ENCODE measurements around the gene CBX6.

Gene CBX6

DNA sequence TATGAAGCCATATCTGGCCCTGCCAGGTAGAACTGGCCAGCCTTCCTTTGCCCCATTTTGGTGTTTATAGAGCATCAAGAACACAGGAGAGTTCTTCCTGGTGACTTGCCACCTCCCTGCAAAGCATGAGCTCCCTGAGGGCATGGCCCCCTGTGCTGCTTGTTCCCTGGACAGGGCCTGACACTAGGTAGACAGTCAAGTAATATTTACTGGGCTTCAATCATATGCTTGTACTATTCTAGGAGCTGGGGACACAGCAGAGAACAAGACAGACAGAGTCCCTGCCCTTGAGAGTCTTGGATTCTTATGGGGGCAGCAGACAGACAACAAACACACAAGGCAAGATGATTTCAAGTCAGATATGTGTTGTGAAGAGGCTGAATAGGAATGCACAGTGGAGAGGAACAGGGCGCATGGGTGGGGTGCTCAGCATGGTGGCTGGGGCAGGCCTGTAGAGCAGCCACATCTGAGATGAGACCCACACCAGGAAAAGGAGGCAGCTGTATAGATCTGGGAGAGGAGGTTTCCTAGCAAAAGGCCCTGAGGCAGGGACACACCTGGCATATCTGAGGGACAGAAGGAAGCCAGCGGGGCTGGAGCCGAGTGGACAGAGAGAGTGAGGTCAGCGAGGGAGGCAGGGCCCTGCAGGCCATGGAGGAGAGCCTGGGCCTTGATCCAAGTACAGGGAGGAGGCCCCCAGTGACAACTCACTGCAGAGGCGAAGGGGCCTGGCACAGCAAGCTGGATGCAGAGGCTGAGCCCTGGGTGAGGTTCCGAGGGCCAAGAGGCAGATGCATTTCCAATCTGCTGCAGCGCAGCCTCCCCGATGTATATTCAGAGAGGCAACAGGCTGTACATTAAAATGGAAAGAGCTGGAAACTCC, 10.2 kb upstream of the CBX6 start:
- peaks cover 0 to 9% (median 7%) of the 10 kb centered on the region in 4 experiments for H3K4me1 ChIP-seq (ENCODE audit: control extremely low read depth in 1 of 4, control insufficient read depth in 4 of 4, insufficient read depth in 4 of 4, low read length in 3 of 4)
- WGBS (ENCODE audit: insufficient coverage), result 100% methylated on average over 6 of the region's 8 CpGs
- POLR2A ChIA-PET, result no interaction called here
- H3K27me3 ChIP-seq (replicated peaks in 2 of 5; ENCODE audit: control insufficient read depth in 4 of 5, insufficient read depth in 5 of 5, low read length in 4 of 5), result peaks cover 0 to 2% (median 0%) of the 10 kb centered on the region in 5 experiments
- CTCF ChIA-PET, result interaction anchor here (0.6 to 3.9 kb wide), 3 partner anchors 12 to 127 kb away, joined by 3 to 16 read pairs (median 3); no protein-coding TSS in a partner anchor
- no peak overlapping the region for H3K4me3 ChIP-seq (ENCODE audit: control insufficient read depth in 1 of 7, extremely low read depth in 1 of 7, insufficient read depth in 4 of 7, low read depth in 2 of 7, low read length in 6 of 7)
- no peak overlapping the region for H3K27ac ChIP-seq (ENCODE audit: insufficient read depth in 1 of 2, low read depth in 1 of 2, low read length in 2 of 2, poor library complexity in 1 of 2, severe bottlenecking in 2 of 2)
- H3K36me3 ChIP-seq (ENCODE audit: control insufficient read depth in 4 of 4, insufficient read depth in 4 of 4, low read length in 3 of 4), result no peaks in the 10 kb centered on the region
- no peak for DNase-seq
- H3K9me3 ChIP-seq (ENCODE audit: control extremely low read depth in 1 of 5, control insufficient read depth in 4 of 5, insufficient read depth in 2 of 5, low read depth in 1 of 5, low read length in 4 of 5), result no peaks in the 10 kb centered on the region

DNA sequence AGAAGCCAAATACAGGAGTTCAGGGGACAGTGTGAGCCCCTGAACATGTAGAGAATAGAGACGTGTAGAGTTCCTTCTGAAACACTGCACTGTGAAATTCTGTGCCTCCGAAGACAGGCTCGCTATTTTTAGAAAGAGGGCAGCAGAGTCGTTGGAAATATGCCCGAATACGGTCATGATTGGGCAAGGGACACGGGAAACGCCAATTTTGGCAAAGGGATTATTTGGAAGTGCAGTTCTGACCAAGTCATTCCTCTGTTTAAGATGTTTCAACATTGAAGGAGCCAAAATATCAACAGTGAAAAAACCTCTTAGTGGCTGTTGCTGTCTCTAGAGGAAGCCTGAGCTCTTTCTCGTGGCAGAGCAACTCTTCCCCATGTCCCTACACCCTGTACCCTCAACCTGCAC, 9.5 kb upstream of the CBX6 start:
- Histone ChIP-seq H3K4me3 (ENCODE audit: control insufficient read depth in 1 of 7, extremely low read depth in 1 of 7, insufficient read depth in 4 of 7, low read depth in 2 of 7, low read length in 6 of 7) (peak overlapping the region in 2 of 7 experiments; percentile 5 to 14), H3K9me3 (ENCODE audit: control extremely low read depth in 1 of 5, control insufficient read depth in 4 of 5, insufficient read depth in 2 of 5, low read depth in 1 of 5, low read length in 4 of 5) (no peaks in the 10 kb centered on the region), H3K36me3 (ENCODE audit: control insufficient read depth in 4 of 4, insufficient read depth in 4 of 4, low read length in 3 of 4) (no peaks in the 10 kb centered on the region), H3K27me3 (replicated peaks in 2 of 5; ENCODE audit: control insufficient read depth in 4 of 5, insufficient read depth in 5 of 5, low read length in 4 of 5) (peaks cover 0 to 2% (median 0%) of the 10 kb centered on the region in 5 experiments), H3K4me1 (ENCODE audit: control extremely low read depth in 1 of 4, control insufficient read depth in 4 of 4, insufficient read depth in 4 of 4, low read length in 3 of 4) (peaks cover 0 to 9% (median 7%) of the 10 kb centered on the region in 4 experiments), H3K27ac (ENCODE audit: insufficient read depth in 1 of 2, low read depth in 1 of 2, low read length in 2 of 2, poor library complexity in 1 of 2, severe bottlenecking in 2 of 2) (no peak overlapping the region)
- ChIA-PET CTCF (interaction anchor here (0.6 to 3.9 kb wide), 4 partner anchors 11 to 401 kb away, joined by 3 to 16 read pairs (median 4); no protein-coding TSS in a partner anchor), POLR2A (interaction anchor here (0.6 kb wide), 1 partner anchor 44 kb away, joined by 4 read pairs; no protein-coding TSS in a partner anchor)
- no peak for DNase-seq
- 3% methylated on average over 8 of the region's 9 CpGs for WGBS (ENCODE audit: insufficient coverage)

DNA sequence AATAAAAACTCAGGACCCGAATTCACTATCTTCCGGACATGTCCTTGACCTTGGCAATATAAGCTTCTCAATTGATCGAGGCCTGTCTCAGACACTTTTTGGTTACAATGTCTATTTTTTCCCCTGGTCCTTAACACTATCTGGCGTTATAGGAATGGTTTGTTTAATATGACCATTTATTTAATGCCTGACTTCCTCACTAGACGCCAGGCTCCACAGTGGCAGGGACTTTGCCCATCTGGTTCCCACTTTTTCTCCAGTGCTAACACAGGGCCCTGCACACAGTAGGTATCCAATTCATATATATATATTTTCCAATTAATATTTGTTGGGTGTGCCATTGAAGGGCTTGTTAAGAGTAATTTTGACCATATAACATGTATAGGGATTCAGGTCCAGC, 7.9 kb upstream of the CBX6 start:
- Histone ChIP-seq H3K9me3 (ENCODE audit: control extremely low read depth in 1 of 5, control insufficient read depth in 4 of 5, insufficient read depth in 2 of 5, low read depth in 1 of 5, low read length in 4 of 5) (no peaks in the 10 kb centered on the region), H3K4me3 (ENCODE audit: control insufficient read depth in 1 of 7, extremely low read depth in 1 of 7, insufficient read depth in 4 of 7, low read depth in 2 of 7, low read length in 6 of 7) (no peak overlapping the region), H3K27me3 (replicated peaks in 2 of 5; ENCODE audit: control insufficient read depth in 4 of 5, insufficient read depth in 5 of 5, low read length in 4 of 5) (peaks cover 0 to 2% (median 0%) of the 10 kb centered on the region in 5 experiments), H3K27ac (ENCODE audit: insufficient read depth in 1 of 2, low read depth in 1 of 2, low read length in 2 of 2, poor library complexity in 1 of 2, severe bottlenecking in 2 of 2) (no peak overlapping the region), H3K4me1 (ENCODE audit: control extremely low read depth in 1 of 4, control insufficient read depth in 4 of 4, insufficient read depth in 4 of 4, low read length in 3 of 4) (peaks cover 0 to 9% (median 7%) of the 10 kb centered on the region in 4 experiments), H3K36me3 (ENCODE audit: control insufficient read depth in 4 of 4, insufficient read depth in 4 of 4, low read length in 3 of 4) (no peaks in the 10 kb centered on the region)
- DNase-seq, result no peak
- 92% methylated on average over 4 of the region's 5 CpGs for WGBS (ENCODE audit: insufficient coverage)
- CTCF ChIA-PET, result interaction anchor here (0.5 to 3.9 kb wide), 2 partner anchors 10 to 127 kb away, joined by 4 to 16 read pairs; no protein-coding TSS in a partner anchor
- POLR2A ChIA-PET, result no interaction called here

DNA sequence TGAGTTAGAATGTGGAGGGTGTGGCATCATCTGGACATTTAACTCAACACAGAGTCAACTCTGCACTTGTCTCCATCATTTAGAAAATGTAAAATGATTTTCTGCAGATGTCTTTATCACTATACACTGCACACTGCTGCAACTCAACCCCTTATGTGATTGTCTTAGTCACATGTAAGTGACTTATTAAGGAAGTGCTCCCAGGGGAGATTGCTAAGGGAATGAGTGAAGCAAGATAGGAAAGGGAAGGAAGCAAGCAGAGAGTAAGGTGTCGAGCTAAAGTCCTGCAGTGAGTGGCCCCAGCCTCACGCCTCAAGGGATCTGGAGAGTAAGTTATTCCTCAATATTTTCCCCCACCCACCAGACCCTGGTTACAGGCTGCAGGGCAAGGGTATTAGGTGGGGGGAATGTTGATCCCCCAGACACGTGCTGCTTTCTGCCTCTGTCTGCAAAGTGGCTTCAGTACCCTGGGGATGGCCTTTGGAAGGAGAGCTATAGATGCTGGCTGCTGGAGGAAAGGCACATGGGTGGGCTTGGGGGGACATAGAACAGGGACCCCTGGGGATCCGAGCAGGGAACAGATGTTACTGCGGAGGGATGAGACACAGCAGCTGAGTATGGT, 7.2 kb upstream of the CBX6 start:
- POLR2A ChIA-PET, result no interaction called here
- Histone ChIP-seq H3K4me1 (ENCODE audit: control extremely low read depth in 1 of 4, control insufficient read depth in 4 of 4, insufficient read depth in 4 of 4, low read length in 3 of 4) (peaks cover 0 to 9% (median 7%) of the 10 kb centered on the region in 4 experiments), H3K9me3 (ENCODE audit: control extremely low read depth in 1 of 5, control insufficient read depth in 4 of 5, insufficient read depth in 2 of 5, low read depth in 1 of 5, low read length in 4 of 5) (no peaks in the 10 kb centered on the region), H3K27me3 (replicated peaks in 2 of 5; ENCODE audit: control insufficient read depth in 4 of 5, insufficient read depth in 5 of 5, low read length in 4 of 5) (peaks cover 0 to 2% (median 0%) of the 10 kb centered on the region in 5 experiments), H3K27ac (ENCODE audit: insufficient read depth in 1 of 2, low read depth in 1 of 2, low read length in 2 of 2, poor library complexity in 1 of 2, severe bottlenecking in 2 of 2) (no peak overlapping the region), H3K36me3 (ENCODE audit: control insufficient read depth in 4 of 4, insufficient read depth in 4 of 4, low read length in 3 of 4) (no peaks in the 10 kb centered on the region), H3K4me3 (ENCODE audit: control insufficient read depth in 1 of 7, extremely low read depth in 1 of 7, insufficient read depth in 4 of 7, low read depth in 2 of 7, low read length in 6 of 7) (no peak overlapping the region)
- CTCF ChIA-PET, result interaction anchor here (0.5 to 3.9 kb wide), 2 partner anchors 9 to 127 kb away, joined by 4 to 16 read pairs; no protein-coding TSS in a partner anchor
- 94% methylated on average over 3 of the region's 5 CpGs for WGBS (ENCODE audit: insufficient coverage)
- DNase-seq, result no peak

DNA sequence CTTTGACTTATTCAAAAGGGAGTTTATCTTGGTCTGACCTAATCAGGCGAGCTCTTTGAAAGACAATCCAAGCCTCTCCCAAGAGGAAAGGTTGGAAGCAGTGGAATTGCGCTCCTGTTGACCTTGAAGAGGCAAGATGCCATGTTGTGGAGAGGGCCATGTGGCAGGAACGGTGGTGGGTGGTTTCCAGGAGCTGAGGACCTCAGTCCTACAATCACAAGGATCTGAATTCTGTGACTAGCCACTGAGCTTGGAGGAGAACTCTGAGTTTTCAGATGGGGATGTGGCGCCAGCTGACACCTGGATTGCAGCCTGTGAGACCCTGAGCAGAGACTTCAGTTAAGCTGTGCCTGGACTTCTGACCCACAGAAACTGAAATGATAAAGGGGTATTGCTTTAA, 6.0 kb upstream of the CBX6 start:
- Histone ChIP-seq H3K9me3 (ENCODE audit: control extremely low read depth in 1 of 5, control insufficient read depth in 4 of 5, insufficient read depth in 2 of 5, low read depth in 1 of 5, low read length in 4 of 5) (no peaks in the 10 kb centered on the region), H3K27me3 (replicated peaks in 2 of 5; ENCODE audit: control insufficient read depth in 4 of 5, insufficient read depth in 5 of 5, low read length in 4 of 5) (peaks cover 0 to 6% (median 0%) of the 10 kb centered on the region in 5 experiments), H3K36me3 (ENCODE audit: control insufficient read depth in 4 of 4, insufficient read depth in 4 of 4, low read length in 3 of 4) (no peaks in the 10 kb centered on the region), H3K4me1 (ENCODE audit: control extremely low read depth in 1 of 4, control insufficient read depth in 4 of 4, insufficient read depth in 4 of 4, low read length in 3 of 4) (peaks cover 4 to 17% (median 8%) of the 10 kb centered on the region in 4 experiments), H3K4me3 (ENCODE audit: control insufficient read depth in 1 of 7, extremely low read depth in 1 of 7, insufficient read depth in 4 of 7, low read depth in 2 of 7, low read length in 6 of 7) (no peak overlapping the region), H3K27ac (ENCODE audit: insufficient read depth in 1 of 2, low read depth in 1 of 2, low read length in 2 of 2, poor library complexity in 1 of 2, severe bottlenecking in 2 of 2) (no peak overlapping the region)
- 100% methylated on average over 4 of the region's 4 CpGs for WGBS (ENCODE audit: insufficient coverage)
- ChIA-PET POLR2A (no interaction called here), CTCF (interaction anchor here (0.8 to 0.9 kb wide), 2 partner anchors 111 to 126 kb away, joined by 3 to 4 read pairs; no protein-coding TSS in a partner anchor)
- DNase-seq, result no peak

DNA sequence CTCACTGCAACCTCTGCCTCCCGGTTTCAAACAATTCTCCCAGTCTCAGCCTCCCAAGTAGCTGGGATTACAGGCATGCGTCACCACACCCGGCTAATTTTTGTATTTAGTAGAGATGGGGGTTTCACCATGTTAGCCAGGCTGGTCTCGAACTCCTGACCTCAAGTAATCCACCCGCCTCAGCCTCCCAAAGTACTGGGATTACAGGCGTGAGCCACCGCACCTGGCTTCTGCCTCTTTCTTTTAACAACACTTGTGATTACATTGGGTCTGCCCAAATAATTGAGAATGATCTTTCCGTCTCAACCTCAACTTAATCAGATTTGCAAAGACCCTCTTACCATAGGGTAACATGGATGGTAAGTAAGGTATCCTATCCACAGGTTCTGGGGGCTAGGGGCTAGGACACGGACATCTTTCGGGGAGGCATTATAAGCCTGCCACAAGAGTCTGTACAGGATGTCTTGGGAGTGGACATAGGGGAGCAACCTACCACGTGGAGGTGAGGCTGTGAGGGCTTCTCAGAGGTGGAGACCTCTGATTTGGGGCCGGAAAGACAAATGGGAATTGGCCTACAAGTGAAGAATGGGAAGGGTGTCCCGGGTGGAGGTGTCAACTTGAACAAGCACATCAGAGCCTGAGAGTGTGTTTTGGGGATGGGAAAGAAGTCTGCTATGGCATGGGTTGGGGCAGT, 2.7 kb upstream of the CBX6 start:
- CTCF ChIA-PET, result interaction anchor here (0.7 kb wide), 1 partner anchor 105 kb away, joined by 3 read pairs; no protein-coding TSS in a partner anchor
- H3K27ac ChIP-seq (ENCODE audit: insufficient read depth in 1 of 2, low read depth in 1 of 2, low read length in 2 of 2, poor library complexity in 1 of 2, severe bottlenecking in 2 of 2), result no peak overlapping the region

More for the DNA sequence above, 2.7 kb upstream of the CBX6 start:
- POLR2A ChIA-PET, result no interaction called here
- no peak for DNase-seq
- peaks cover 0 to 6% (median 0%) of the 10 kb centered on the region in 5 experiments for H3K27me3 ChIP-seq (replicated peaks in 2 of 5; ENCODE audit: control insufficient read depth in 4 of 5, insufficient read depth in 5 of 5, low read length in 4 of 5)
- peaks cover 5 to 26% (median 18%) of the 10 kb centered on the region in 4 experiments for H3K4me1 ChIP-seq (ENCODE audit: control extremely low read depth in 1 of 4, control insufficient read depth in 4 of 4, insufficient read depth in 4 of 4, low read length in 3 of 4)
- peaks cover 0 to 4% (median 2%) of the 10 kb centered on the region in 4 experiments for H3K36me3 ChIP-seq (ENCODE audit: control insufficient read depth in 4 of 4, insufficient read depth in 4 of 4, low read length in 3 of 4)
- no peaks in the 10 kb centered on the region for H3K9me3 ChIP-seq (ENCODE audit: control extremely low read depth in 1 of 5, control insufficient read depth in 4 of 5, insufficient read depth in 2 of 5, low read depth in 1 of 5, low read length in 4 of 5)
- no peak overlapping the region for H3K4me3 ChIP-seq (ENCODE audit: control insufficient read depth in 1 of 7, extremely low read depth in 1 of 7, insufficient read depth in 4 of 7, low read depth in 2 of 7, low read length in 6 of 7)
- 95% methylated on average over 9 of the region's 13 CpGs for WGBS (ENCODE audit: insufficient coverage)

All from common myeloid progenitor, CD34-positive (primary cell).